ENCODE measurements around the gene GDPD2.

Gene GDPD2

DNA sequence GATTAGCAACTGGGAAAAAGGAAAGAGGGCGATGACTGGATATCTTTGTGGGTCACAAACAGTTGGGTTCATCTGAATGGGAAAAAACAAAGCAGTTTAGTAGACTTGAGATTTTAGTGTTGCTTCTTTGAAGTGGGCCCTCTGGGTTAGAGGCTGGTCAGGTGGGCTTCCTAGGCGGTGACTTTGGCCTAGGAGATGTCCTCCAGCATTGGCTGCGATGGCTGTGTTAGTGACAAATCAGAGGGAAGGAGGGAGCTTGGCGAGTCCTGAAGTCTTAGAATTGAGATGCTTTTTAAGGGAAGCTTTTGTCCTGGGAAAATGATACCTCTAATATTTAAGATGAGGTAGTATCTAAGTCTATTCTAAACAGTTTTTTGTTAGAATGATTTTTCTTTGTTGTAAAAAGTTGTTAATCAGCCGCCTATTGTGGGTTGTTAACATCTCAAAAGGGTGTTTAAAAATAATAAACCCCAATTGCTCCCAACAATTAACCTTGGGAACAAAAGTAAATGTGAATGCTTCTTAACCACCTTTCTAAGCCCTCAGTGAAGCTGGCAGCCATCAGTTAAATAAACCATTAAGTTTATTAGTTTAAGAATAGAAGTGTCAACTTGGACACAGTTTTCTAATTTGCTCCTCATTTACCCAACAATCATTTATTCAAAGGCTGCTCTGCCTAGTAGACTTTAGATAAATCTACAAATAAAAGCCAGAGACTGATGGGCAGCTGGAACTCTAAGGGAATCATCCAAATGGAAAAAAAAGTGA, 53.2 kb downstream of the GDPD2 start:
- Histone ChIP-seq H3K9me3 (ENCODE audit: control extremely low read depth in 1 of 5, control insufficient read depth in 4 of 5, insufficient read depth in 2 of 5, low read depth in 1 of 5, low read length in 4 of 5) (no peaks in the 10 kb centered on the region), H3K4me1 (ENCODE audit: control extremely low read depth in 1 of 4, control insufficient read depth in 4 of 4, insufficient read depth in 4 of 4, low read length in 3 of 4) (peaks cover 0 to 26% (median 8%) of the 10 kb centered on the region in 4 experiments), H3K27ac (ENCODE audit: insufficient read depth in 1 of 2, low read depth in 1 of 2, low read length in 2 of 2, poor library complexity in 1 of 2, severe bottlenecking in 2 of 2) (no peak overlapping the region), H3K36me3 (ENCODE audit: control insufficient read depth in 4 of 4, insufficient read depth in 4 of 4, low read length in 3 of 4) (peaks cover 0 to 1% (median 0%) of the 10 kb centered on the region in 4 experiments), H3K27me3 (replicated peaks in 2 of 5; ENCODE audit: control insufficient read depth in 4 of 5, insufficient read depth in 5 of 5, low read length in 4 of 5) (peaks cover 0 to 10% (median 0%) of the 10 kb centered on the region in 5 experiments), H3K4me3 (ENCODE audit: control insufficient read depth in 1 of 7, extremely low read depth in 1 of 7, insufficient read depth in 4 of 7, low read depth in 2 of 7, low read length in 6 of 7) (peak overlapping the region in 1 of 7 experiments; percentile 16)
- WGBS (ENCODE audit: insufficient coverage): 55% methylated on average over 4 of the region's 5 CpGs
- no peak for DNase-seq
- ChIA-PET CTCF (interaction anchor here (0.7 to 0.8 kb wide), 2 partner anchors 26 to 35 kb away, joined by 3 read pairs; no protein-coding TSS in a partner anchor), POLR2A (no interaction called here)

GRCh38 chrX:70476934-70477733, 54.0 kb downstream of the GDPD2 start:
- Histone ChIP-seq H3K27me3 (replicated peaks in 2 of 5; ENCODE audit: control insufficient read depth in 4 of 5, insufficient read depth in 5 of 5, low read length in 4 of 5) (peaks cover 0 to 10% (median 0%) of the 10 kb centered on the region in 5 experiments), H3K4me3 (ENCODE audit: control insufficient read depth in 1 of 7, extremely low read depth in 1 of 7, insufficient read depth in 4 of 7, low read depth in 2 of 7, low read length in 6 of 7) (peak overlapping the region in 2 of 7 experiments; percentile 7 to 23), H3K9me3 (ENCODE audit: control extremely low read depth in 1 of 5, control insufficient read depth in 4 of 5, insufficient read depth in 2 of 5, low read depth in 1 of 5, low read length in 4 of 5) (no peaks in the 10 kb centered on the region), H3K27ac (ENCODE audit: insufficient read depth in 1 of 2, low read depth in 1 of 2, low read length in 2 of 2, poor library complexity in 1 of 2, severe bottlenecking in 2 of 2) (peak overlapping the region in 1 of 2 experiments; percentile 38), H3K36me3 (ENCODE audit: control insufficient read depth in 4 of 4, insufficient read depth in 4 of 4, low read length in 3 of 4) (peaks cover 0 to 1% (median 0%) of the 10 kb centered on the region in 4 experiments), H3K4me1 (ENCODE audit: control extremely low read depth in 1 of 4, control insufficient read depth in 4 of 4, insufficient read depth in 4 of 4, low read length in 3 of 4) (peaks cover 0 to 25% (median 8%) of the 10 kb centered on the region in 4 experiments)
- ChIA-PET CTCF (interaction anchor here (0.7 kb wide), 1 partner anchor 34 kb away, joined by 3 read pairs; no protein-coding TSS in a partner anchor), POLR2A (no interaction called here)
- 41% methylated on average over 11 of the region's 13 CpGs for WGBS (ENCODE audit: insufficient coverage)
- DNase-seq: peak; percentile 21 to 73 (median 64)

GRCh38 chrX:70477734-70478075, 54.6 kb downstream of the GDPD2 start:
- Histone ChIP-seq H3K27ac (ENCODE audit: insufficient read depth in 1 of 2, low read depth in 1 of 2, low read length in 2 of 2, poor library complexity in 1 of 2, severe bottlenecking in 2 of 2) (no peak overlapping the region), H3K27me3 (replicated peaks in 2 of 5; ENCODE audit: control insufficient read depth in 4 of 5, insufficient read depth in 5 of 5, low read length in 4 of 5) (peaks cover 0 to 10% (median 0%) of the 10 kb centered on the region in 5 experiments)
- 46% methylated on average over 4 of the region's 4 CpGs for WGBS (ENCODE audit: insufficient coverage)

DNA sequence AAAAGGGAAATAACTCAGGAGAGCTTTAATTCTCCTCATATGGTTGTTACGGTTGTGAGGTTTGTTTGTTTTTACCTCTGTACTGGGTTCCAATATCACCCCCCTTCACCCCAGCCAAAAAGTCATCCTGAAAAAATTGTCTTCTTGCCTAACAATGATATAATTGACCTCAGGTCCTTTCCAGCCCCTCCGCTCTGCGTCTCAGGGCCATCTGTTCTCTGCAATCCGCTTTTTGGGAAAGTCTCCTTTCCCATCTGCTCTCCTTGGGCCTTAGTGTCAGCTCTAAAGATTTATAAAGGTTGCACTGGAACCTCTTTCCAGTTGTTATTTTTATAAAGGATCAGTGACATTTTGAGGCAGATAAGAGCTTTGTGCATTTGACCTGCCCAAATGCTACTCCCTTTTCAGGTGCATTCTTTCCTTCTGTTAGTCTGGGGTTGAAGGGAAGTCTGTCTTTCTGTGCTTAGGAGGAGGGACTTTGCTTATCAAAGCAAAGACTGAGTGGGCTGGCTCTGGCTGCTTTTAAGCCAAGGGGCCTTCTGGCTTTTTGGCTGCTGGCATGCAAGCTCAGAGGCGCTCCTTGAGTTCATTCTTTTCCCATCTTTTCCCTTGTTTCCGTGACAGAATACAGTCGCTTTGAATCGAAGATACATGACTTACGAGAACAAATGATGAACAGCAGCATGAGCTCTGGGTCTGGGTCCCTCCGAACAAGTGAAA, 55.6 kb downstream of the GDPD2 start:
- WGBS (ENCODE audit: insufficient coverage): 89% methylated on average over 9 of the region's 10 CpGs

More at GRCh38 chrX:70477734-70478075, 54.6 kb downstream of the GDPD2 start:
- Histone ChIP-seq H3K4me1 (ENCODE audit: control extremely low read depth in 1 of 4, control insufficient read depth in 4 of 4, insufficient read depth in 4 of 4, low read length in 3 of 4) (peaks cover 0 to 25% (median 8%) of the 10 kb centered on the region in 4 experiments), H3K4me3 (ENCODE audit: control insufficient read depth in 1 of 7, extremely low read depth in 1 of 7, insufficient read depth in 4 of 7, low read depth in 2 of 7, low read length in 6 of 7) (peak overlapping the region in 1 of 7 experiments; percentile 23), H3K36me3 (ENCODE audit: control insufficient read depth in 4 of 4, insufficient read depth in 4 of 4, low read length in 3 of 4) (peaks cover 0 to 1% (median 0%) of the 10 kb centered on the region in 4 experiments), H3K9me3 (ENCODE audit: control extremely low read depth in 1 of 5, control insufficient read depth in 4 of 5, insufficient read depth in 2 of 5, low read depth in 1 of 5, low read length in 4 of 5) (no peaks in the 10 kb centered on the region)
- ChIA-PET POLR2A (no interaction called here), CTCF (no interaction called here)
- no peak for DNase-seq

GRCh38 chrX:70479247-70479921, 56.3 kb downstream of the GDPD2 start:
- Histone ChIP-seq H3K9me3 (ENCODE audit: control extremely low read depth in 1 of 5, control insufficient read depth in 4 of 5, insufficient read depth in 2 of 5, low read depth in 1 of 5, low read length in 4 of 5) (no peaks in the 10 kb centered on the region), H3K4me1 (ENCODE audit: control extremely low read depth in 1 of 4, control insufficient read depth in 4 of 4, insufficient read depth in 4 of 4, low read length in 3 of 4) (peaks cover 0 to 25% (median 8%) of the 10 kb centered on the region in 4 experiments), H3K36me3 (ENCODE audit: control insufficient read depth in 4 of 4, insufficient read depth in 4 of 4, low read length in 3 of 4) (peaks cover 0 to 1% (median 0%) of the 10 kb centered on the region in 4 experiments), H3K27ac (ENCODE audit: insufficient read depth in 1 of 2, low read depth in 1 of 2, low read length in 2 of 2, poor library complexity in 1 of 2, severe bottlenecking in 2 of 2) (no peak overlapping the region), H3K4me3 (ENCODE audit: control insufficient read depth in 1 of 7, extremely low read depth in 1 of 7, insufficient read depth in 4 of 7, low read depth in 2 of 7, low read length in 6 of 7) (no peak overlapping the region), H3K27me3 (replicated peaks in 2 of 5; ENCODE audit: control insufficient read depth in 4 of 5, insufficient read depth in 5 of 5, low read length in 4 of 5) (peaks cover 0 to 10% (median 0%) of the 10 kb centered on the region in 5 experiments)
- no peak for DNase-seq
- POLR2A ChIA-PET: no interaction called here
- no CpG with 5 or more reads among the region's 4 CpGs for WGBS (ENCODE audit: insufficient coverage)
- CTCF ChIA-PET: no interaction called here

More for the DNA sequence above, 55.6 kb downstream of the GDPD2 start:
- Histone ChIP-seq H3K27ac (ENCODE audit: insufficient read depth in 1 of 2, low read depth in 1 of 2, low read length in 2 of 2, poor library complexity in 1 of 2, severe bottlenecking in 2 of 2) (no peak overlapping the region), H3K4me3 (ENCODE audit: control insufficient read depth in 1 of 7, extremely low read depth in 1 of 7, insufficient read depth in 4 of 7, low read depth in 2 of 7, low read length in 6 of 7) (no peak overlapping the region), H3K27me3 (replicated peaks in 2 of 5; ENCODE audit: control insufficient read depth in 4 of 5, insufficient read depth in 5 of 5, low read length in 4 of 5) (peaks cover 0 to 10% (median 0%) of the 10 kb centered on the region in 5 experiments), H3K9me3 (ENCODE audit: control extremely low read depth in 1 of 5, control insufficient read depth in 4 of 5, insufficient read depth in 2 of 5, low read depth in 1 of 5, low read length in 4 of 5) (no peaks in the 10 kb centered on the region), H3K4me1 (ENCODE audit: control extremely low read depth in 1 of 4, control insufficient read depth in 4 of 4, insufficient read depth in 4 of 4, low read length in 3 of 4) (peaks cover 0 to 25% (median 8%) of the 10 kb centered on the region in 4 experiments), H3K36me3 (ENCODE audit: control insufficient read depth in 4 of 4, insufficient read depth in 4 of 4, low read length in 3 of 4) (peaks cover 0 to 1% (median 0%) of the 10 kb centered on the region in 4 experiments)
- ChIA-PET POLR2A (no interaction called here), CTCF (no interaction called here)
- DNase-seq: no peak

DNA sequence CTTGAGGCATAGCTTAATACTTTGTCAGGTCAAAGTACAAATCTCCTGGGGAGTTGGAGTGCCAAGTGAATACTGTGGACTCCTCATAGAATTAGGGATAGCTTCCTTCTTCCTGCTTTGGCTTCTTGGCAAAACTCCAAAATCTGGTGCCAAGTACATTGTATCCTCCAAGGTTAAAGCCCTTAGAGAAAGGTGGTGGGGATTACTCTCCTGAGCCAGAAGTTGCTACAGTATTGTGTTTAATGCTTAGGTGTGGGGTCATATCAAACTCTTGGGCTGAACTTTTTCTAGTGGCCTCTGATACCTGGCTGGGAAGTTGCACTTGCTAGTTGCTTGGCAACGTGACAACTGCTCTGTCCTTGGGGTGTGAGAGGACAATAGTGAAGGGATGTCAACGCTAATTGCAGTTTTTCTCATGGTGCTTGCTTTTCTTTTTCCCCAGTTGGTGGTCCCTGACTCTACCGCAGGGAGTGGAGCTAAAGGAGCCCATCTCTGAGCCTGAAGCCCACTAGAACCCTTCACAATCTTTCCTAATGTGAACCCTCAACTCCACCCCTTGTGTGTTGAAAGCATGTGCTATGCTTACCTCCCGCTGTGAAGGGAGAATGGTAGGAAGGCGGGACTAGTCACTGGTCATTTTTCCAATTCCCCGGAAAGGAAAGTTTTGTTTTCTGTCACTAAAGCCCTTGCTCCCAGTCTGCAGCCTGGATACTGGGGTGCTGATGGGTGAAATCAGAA, 57.0 kb downstream of the GDPD2 start:
- no peaks in the 10 kb centered on the region for H3K9me3 ChIP-seq (ENCODE audit: control extremely low read depth in 1 of 5, control insufficient read depth in 4 of 5, insufficient read depth in 2 of 5, low read depth in 1 of 5, low read length in 4 of 5)
- no peak overlapping the region for H3K27ac ChIP-seq (ENCODE audit: insufficient read depth in 1 of 2, low read depth in 1 of 2, low read length in 2 of 2, poor library complexity in 1 of 2, severe bottlenecking in 2 of 2)
- peaks cover 0 to 10% (median 0%) of the 10 kb centered on the region in 5 experiments for H3K27me3 ChIP-seq (replicated peaks in 2 of 5; ENCODE audit: control insufficient read depth in 4 of 5, insufficient read depth in 5 of 5, low read length in 4 of 5)
- WGBS (ENCODE audit: insufficient coverage): 88% methylated on average over 3 of the region's 6 CpGs
- peaks cover 0 to 1% (median 0%) of the 10 kb centered on the region in 4 experiments for H3K36me3 ChIP-seq (ENCODE audit: control insufficient read depth in 4 of 4, insufficient read depth in 4 of 4, low read length in 3 of 4)
- ChIA-PET POLR2A (no interaction called here), CTCF (no interaction called here)
- no peak for DNase-seq
- peaks cover 0 to 25% (median 8%) of the 10 kb centered on the region in 4 experiments for H3K4me1 ChIP-seq (ENCODE audit: control extremely low read depth in 1 of 4, control insufficient read depth in 4 of 4, insufficient read depth in 4 of 4, low read length in 3 of 4)
- H3K4me3 ChIP-seq (ENCODE audit: control insufficient read depth in 1 of 7, extremely low read depth in 1 of 7, insufficient read depth in 4 of 7, low read depth in 2 of 7, low read length in 6 of 7): no peak overlapping the region
